GM12878 (cell line): Measurements from ENCODE around the gene ZBTB38. TPM values are rescaled to one million over a fixed set of nuclear protein-coding genes. Genes with fewer than 3 reads are reported as not detected.

Experiments
- ATAC-seq: fragments of 200-7000 bp; cut with Tn5 transposase; 3 replicates; pipeline ENCODE4 v1.9.1; 2020; ENCODE audit warnings: mild to moderate bottlenecking, moderate library complexity
- BruUV-seq: library from RNA; stranded (reverse); fragments of 400-500 nt; replicated peaks from 2 replicates; lab custom pipeline; 2021; lab: Mats Ljungman, UMichigan
- CTCF ChIA-PET: fragments of 300-600 bp; sonication (Branson Sonifier 250); formaldehyde crosslinking; extraction: SDS; loops from one replicate; lab custom pipeline; 2021; ENCODE audit warnings: inconsistent platforms; lab: Yijun Ruan, JAX
- POLR2A ChIA-PET: fragments of 350-600 bp; formaldehyde crosslinking; extraction: SDS; loops from one replicate; lab custom pipeline; 2021; ENCODE audit warnings: inconsistent platforms; lab: Charles Lee
- RAD21 ChIA-PET: fragments of 300-600 bp; sonication (Branson Sonifier 250); formaldehyde crosslinking; loops from one replicate; lab custom pipeline; 2023; ENCODE audit warnings: antibody characterized with exemption; ENCODE audit not compliant: unreplicated experiment; lab: Charles Lee
- SMC1A ChIA-PET: fragments of 300-600 bp; sonication (Branson Sonifier 250); formaldehyde crosslinking; loops from one replicate; lab custom pipeline; 2023; ENCODE audit not compliant: unreplicated experiment, uncharacterized antibody; lab: Charles Lee
- DNase-seq: peaks from one replicate; pipeline ENCODE4 v3.0.0-alpha.2; 2011; ENCODE audit warnings: low read depth, low spot score
- FAIRE-seq: peaks from 3 replicates; lab custom pipeline; 2011; peaks lifted over from hg19 to GRCh38; lab: Jason Lieb, UNC
- H2AFZ ChIP-seq: 2 replicates; pipeline ENCODE4 v1.6.0; 2011; ENCODE audit warnings: low read depth, low read length, control low read depth; ENCODE audit not compliant: control insufficient read depth
- H3K27ac ChIP-seq: 2 replicates; pipeline ENCODE4 v1.5.1; 2011; ENCODE audit warnings: control low read depth; ENCODE audit not compliant: control insufficient read depth, insufficient read depth
- H3K27me3 ChIP-seq, 2 experiments: replicated peaks in 1 of 2; 2 replicates each; pipeline versions ENCODE4 v1.6.0 to v1.6.1; 2011; ENCODE audit warnings: low read length in 1 of 2; ENCODE audit not compliant: control insufficient read depth in 2 of 2, insufficient read depth in 2 of 2
- H3K36me3 ChIP-seq, 2 experiments: 2 replicates each; pipeline ENCODE4 v1.5.1; 2011; ENCODE audit warnings: low read length in 1 of 2; ENCODE audit not compliant: control insufficient read depth in 2 of 2, insufficient read depth in 2 of 2
- H3K4me1 ChIP-seq: 2 replicates; pipeline ENCODE4 v1.6.1; 2011; ENCODE audit warnings: mild to moderate bottlenecking, low read length, moderate library complexity, mixed read lengths; ENCODE audit not compliant: control insufficient read depth, insufficient read depth
- H3K4me2 ChIP-seq: 2 replicates; pipeline ENCODE4 v1.6.0; 2011; ENCODE audit warnings: control low read depth; ENCODE audit not compliant: control insufficient read depth, insufficient read depth
- H3K4me3 ChIP-seq: fragments of 200-600 bp; sonication (generic); 2 replicates; pipeline ENCODE4 v1.5.1; 2016
- H3K79me2 ChIP-seq: 2 replicates; pipeline ENCODE4 v1.6.0; 2011; ENCODE audit warnings: low read length; ENCODE audit not compliant: control insufficient read depth, insufficient read depth
- H3K9ac ChIP-seq: 2 replicates; pipeline ENCODE4 v1.8.0; 2011; ENCODE audit warnings: low read length, control low read depth, mixed read lengths; ENCODE audit not compliant: control insufficient read depth, insufficient read depth
- H3K9me3 ChIP-seq: replicated peaks from 3 replicates; pipeline ENCODE4 v1.5.1; 2011; ENCODE audit warnings: mild to moderate bottlenecking, low read length; ENCODE audit not compliant: control insufficient read depth, insufficient read depth
- H4K20me1 ChIP-seq: 2 replicates; pipeline ENCODE4 v1.6.0; 2011; ENCODE audit not compliant: control insufficient read depth, insufficient read depth
- BACH1 ChIP-seq: fragments of 450-650 bp; IDR thresholded peaks from 2 replicates; pipeline ENCODE4 v1.6.1; 2017; ENCODE audit warnings: mild to moderate bottlenecking, borderline replicate concordance
- CREB1 ChIP-seq: IDR thresholded peaks from 2 replicates; pipeline ENCODE4 v1.6.1; 2012; ENCODE audit warnings: low read depth, mild to moderate bottlenecking, inconsistent platforms
- FOXM1 ChIP-seq: IDR thresholded peaks from 2 replicates; pipeline ENCODE4 v1.6.1; 2012; ENCODE audit warnings: low read depth, mild to moderate bottlenecking, inconsistent platforms, low read length, moderate library complexity
- GATAD2B ChIP-seq: fragments of 450-650 bp; conservative IDR thresholded peaks from 2 replicates; pipeline ENCODE4 v1.6.1; 2017; ENCODE audit warnings: low read depth, mild to moderate bottlenecking, moderate library complexity
- IKZF1 ChIP-seq: fragments of 450-650 bp; conservative IDR thresholded peaks from 2 replicates; pipeline ENCODE4 v1.6.1; 2017; ENCODE audit warnings: antibody characterized with exemption, mild to moderate bottlenecking
- KLF5 ChIP-seq: fragments of 450-650 bp; IDR thresholded peaks from 2 replicates; pipeline ENCODE4 v1.6.1; 2014; ENCODE audit warnings: mild to moderate bottlenecking; ENCODE audit not compliant: partially characterized antibody
- MEF2A ChIP-seq: IDR thresholded peaks from 2 replicates; pipeline ENCODE4 v1.6.1; 2011; ENCODE audit warnings: low read depth, mild to moderate bottlenecking, low read length, moderate library complexity; ENCODE audit not compliant: insufficient read depth
- MTA2 ChIP-seq: fragments of 450-650 bp; IDR thresholded peaks from 2 replicates; pipeline ENCODE4 v1.6.1; 2016; ENCODE audit warnings: low read depth, mild to moderate bottlenecking, moderate library complexity
- NFXL1 ChIP-seq: fragments of 450-650 bp; IDR thresholded peaks from 2 replicates; pipeline ENCODE4 v1.6.1; 2017; ENCODE audit warnings: antibody characterized with exemption, mild to moderate bottlenecking, borderline replicate concordance
- NR2C2 ChIP-seq: IDR thresholded peaks from 2 replicates; pipeline ENCODE4 v1.6.1; 2011; ENCODE audit warnings: borderline replicate concordance, low read depth; ENCODE audit not compliant: control insufficient read depth, insufficient read length
- POLR2AphosphoS5 ChIP-seq: IDR thresholded peaks from 2 replicates; pipeline ENCODE4 v1.6.1; 2011; ENCODE audit warnings: mild to moderate bottlenecking, low read length, inconsistent platforms
- SIX5 ChIP-seq: IDR thresholded peaks from 2 replicates; pipeline ENCODE4 v1.6.1; 2011; ENCODE audit warnings: mild to moderate bottlenecking, low read depth, low read length, moderate library complexity; ENCODE audit not compliant: severe bottlenecking
- SREBF1 ChIP-seq: IDR thresholded peaks from 2 replicates; pipeline ENCODE4 v1.6.1; 2012; ENCODE audit warnings: mild to moderate bottlenecking, low read length
- TCF3 ChIP-seq: IDR thresholded peaks from 2 replicates; pipeline ENCODE4 v1.6.1; 2012; ENCODE audit warnings: low read depth, mild to moderate bottlenecking, low read length, borderline replicate concordance; ENCODE audit not compliant: insufficient read depth
- YY1 ChIP-seq: IDR thresholded peaks from 2 replicates; pipeline ENCODE4 v1.6.1; 2011; ENCODE audit warnings: low read depth, mild to moderate bottlenecking, low read length
- in situ Hi-C: fragments of 300-500 bp; cut with MboI; formaldehyde crosslinking; loops from 9 replicates; pipeline ENCODE4 v1.14.3; 2018; ENCODE audit warnings: mixed read lengths
- intact Hi-C: fragments of 100-400 bp; cut with micrococcal nuclease; formaldehyde crosslinking; loops from one replicate; pipeline ENCODE4 v1.14.2; 2022; ENCODE audit not compliant: unreplicated experiment
- polyA plus RNA-seq, 11 experiments: library from polyadenylated mRNA; depleted of rRNA in 4 of 11; unstranded in 6 of 11; stranded (reverse) in 5 of 11; fragments of >200 nt; fragmentation: Nextera tagmentation in 4 of 11; fragmentation: Illumina TruSeq in 1 of 11; extraction: Ambion mirVana in 4 of 11; extraction: Trizol in 1 of 11; gene quantifications; 1 replicate in 1 of 11; 2 replicates in 10 of 11; pipeline versions ENCODE4 v1.2.1 to v1.2.3, GENCODE V29; 2011 to 2016; ENCODE audit warnings: inconsistent platforms in 2 of 11, missing spikeins in 2 of 11, low read depth in 1 of 11
- total RNA-seq, 4 experiments: library from RNA; depleted of rRNA in 3 of 4; stranded (reverse); fragments of >200 nt in 3 of 4; fragmentation: Illumina TruSeq in 1 of 4; extraction: Trizol in 1 of 4; gene quantifications; 2 replicates each; pipeline versions ENCODE4 v1.2.1 to v1.2.3, GENCODE V29; 2013 to 2021
- TF ChIP-seq, protein P1 (sequence below): fragments of 450-650 bp; formaldehyde crosslinking; IDR thresholded peaks from 2 replicates; pipeline ENCODE4 v1.4.0; 2022; ENCODE audit warnings: mild to moderate bottlenecking, moderate library complexity
- TF ChIP-seq, protein P2 (sequence below): fragments of 450-650 bp; IDR thresholded peaks from 2 replicates; pipeline ENCODE4 v1.6.1; 2017; ENCODE audit warnings: antibody characterized with exemption, mild to moderate bottlenecking, moderate library complexity

Gene ZBTB38
- total and polyA plus RNA-seq, 10 of the 15 experiments (the other 5 are each of a cell fraction or from before 2014, with no cell fraction given) = 34.2 to 115 (median 88.6) TPM

DNA sequence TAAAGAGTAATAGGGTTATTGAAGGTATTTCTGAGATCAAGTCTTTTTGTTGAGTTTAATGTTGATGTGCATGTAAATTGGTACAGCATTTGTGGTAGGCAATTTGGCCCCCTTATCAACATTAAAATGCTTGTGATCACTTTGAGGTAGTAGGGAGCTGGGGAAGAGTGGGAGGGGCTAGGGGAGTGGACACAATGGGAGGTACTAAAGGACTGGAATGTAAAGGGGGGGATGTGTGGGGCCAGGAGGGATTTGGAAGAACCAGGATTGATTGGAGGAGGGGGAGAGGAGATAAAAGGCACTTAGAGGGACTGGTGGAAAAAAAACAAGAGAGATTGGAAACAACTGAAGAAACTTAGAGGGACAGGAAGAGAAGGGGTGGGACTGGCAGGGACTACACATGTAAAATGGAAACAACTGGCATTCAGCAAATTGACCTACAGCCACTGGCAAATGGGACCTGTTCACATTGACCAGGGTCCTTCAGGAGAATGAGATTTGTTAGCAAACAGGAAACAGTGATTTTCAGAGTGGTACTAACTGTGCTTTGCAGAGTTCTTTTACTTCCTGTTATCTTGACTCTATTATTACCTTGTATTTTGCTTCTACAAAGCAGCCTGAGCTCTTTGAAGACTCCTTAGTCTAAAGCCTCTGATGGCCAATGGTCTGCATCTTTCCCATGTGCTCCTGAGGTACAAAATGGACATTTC, 47.8 kb upstream of the ZBTB38 start:
- H3K4me2 ChIP-seq = no peak overlapping the region
- SMC1A ChIA-PET = interaction anchor here (1.9 to 9.9 kb wide), 2 partner anchors 6 to 16 kb away, joined by 10 to 98 read pairs; no protein-coding TSS in a partner anchor
- in situ Hi-C loops (no loop called here), intact Hi-C loops (no loop called here)
- peak overlapping the region; percentile 68 for H2AFZ ChIP-seq
- CTCF ChIA-PET = interaction anchor here (0.7 to 5.1 kb wide), 3 partner anchors 8 to 121 kb away, joined by 3 to 34 read pairs (median 3); no protein-coding TSS in a partner anchor
- no peak overlapping the region for H3K27ac ChIP-seq
- H3K9me3 ChIP-seq = peaks cover 1% of the 10 kb centered on the region; the same call in 2 of the 3 replicates
- DNase-seq = no peak
- H4K20me1 ChIP-seq = no peaks in the 10 kb centered on the region
- no peak overlapping the region for H3K9ac ChIP-seq
- H3K27me3 ChIP-seq = no peaks in the 10 kb centered on the region
- RAD21 ChIA-PET = interaction anchor here (0.6 to 1.2 kb wide), 3 partner anchors 12 to 132 kb away, joined by 3 to 4 read pairs (median 3); no protein-coding TSS in a partner anchor
- H3K36me3 ChIP-seq = no peaks in the 10 kb centered on the region
- no peaks in the 10 kb centered on the region for H3K79me2 ChIP-seq
- POLR2A ChIA-PET = interaction anchor here (0.6 to 1.5 kb wide), 2 partner anchors 14 to 120 kb away, joined by 3 to 15 read pairs; no protein-coding TSS in a partner anchor
- BruUV-seq = no TSS peak
- H3K4me3 ChIP-seq = no peak overlapping the region
- no peak for FAIRE-seq
- peaks cover 9% of the 10 kb centered on the region; the same call in 1 of the 2 replicates for H3K4me1 ChIP-seq
- peak; percentile 47; the same call in 2 of the 3 replicates for ATAC-seq
- TF ChIP-seq MEF2A (no peak), NFXL1 (no peak), TCF3 (no peak), FOXM1 (no peak), KLF5 (no peak), SREBF1 (no peak), NR2C2 (no peak), BACH1 (no peak), GATAD2B (no peak), SIX5 (no peak), CREB1 (no peak), YY1 (no peak), POLR2AphosphoS5 (no peak), IKZF1 (no peak), MTA2 (no peak)
- TF ChIP-seq, protein P1, sequence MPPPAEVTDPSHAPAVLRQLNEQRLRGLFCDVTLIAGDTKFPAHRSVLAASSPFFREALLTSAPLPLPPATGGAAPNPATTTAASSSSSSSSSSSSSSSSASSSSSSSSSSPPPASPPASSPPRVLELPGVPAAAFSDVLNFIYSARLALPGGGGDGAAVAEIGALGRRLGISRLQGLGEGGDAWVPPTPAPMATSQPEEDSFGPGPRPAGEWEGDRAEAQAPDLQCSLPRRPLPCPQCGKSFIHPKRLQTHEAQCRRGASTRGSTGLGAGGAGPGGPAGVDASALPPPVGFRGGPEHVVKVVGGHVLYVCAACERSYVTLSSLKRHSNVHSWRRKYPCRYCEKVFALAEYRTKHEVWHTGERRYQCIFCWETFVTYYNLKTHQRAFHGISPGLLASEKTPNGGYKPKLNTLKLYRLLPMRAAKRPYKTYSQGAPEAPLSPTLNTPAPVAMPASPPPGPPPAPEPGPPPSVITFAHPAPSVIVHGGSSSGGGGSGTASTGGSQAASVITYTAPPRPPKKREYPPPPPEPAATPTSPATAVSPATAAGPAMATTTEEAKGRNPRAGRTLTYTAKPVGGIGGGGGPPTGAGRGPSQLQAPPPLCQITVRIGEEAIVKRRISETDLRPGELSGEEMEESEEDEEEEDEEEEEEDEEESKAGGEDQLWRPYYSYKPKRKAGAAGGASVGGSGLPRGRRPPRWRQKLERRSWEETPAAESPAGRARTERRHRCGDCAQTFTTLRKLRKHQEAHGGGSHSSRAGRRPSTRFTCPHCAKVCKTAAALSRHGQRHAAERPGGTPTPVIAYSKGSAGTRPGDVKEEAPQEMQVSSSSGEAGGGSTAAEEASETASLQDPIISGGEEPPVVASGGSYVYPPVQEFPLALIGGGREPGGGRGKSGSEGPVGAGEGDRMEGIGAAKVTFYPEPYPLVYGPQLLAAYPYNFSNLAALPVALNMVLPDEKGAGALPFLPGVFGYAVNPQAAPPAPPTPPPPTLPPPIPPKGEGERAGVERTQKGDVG (CRISPR knock-in tag) = no peak
- TF ChIP-seq, protein P2, sequence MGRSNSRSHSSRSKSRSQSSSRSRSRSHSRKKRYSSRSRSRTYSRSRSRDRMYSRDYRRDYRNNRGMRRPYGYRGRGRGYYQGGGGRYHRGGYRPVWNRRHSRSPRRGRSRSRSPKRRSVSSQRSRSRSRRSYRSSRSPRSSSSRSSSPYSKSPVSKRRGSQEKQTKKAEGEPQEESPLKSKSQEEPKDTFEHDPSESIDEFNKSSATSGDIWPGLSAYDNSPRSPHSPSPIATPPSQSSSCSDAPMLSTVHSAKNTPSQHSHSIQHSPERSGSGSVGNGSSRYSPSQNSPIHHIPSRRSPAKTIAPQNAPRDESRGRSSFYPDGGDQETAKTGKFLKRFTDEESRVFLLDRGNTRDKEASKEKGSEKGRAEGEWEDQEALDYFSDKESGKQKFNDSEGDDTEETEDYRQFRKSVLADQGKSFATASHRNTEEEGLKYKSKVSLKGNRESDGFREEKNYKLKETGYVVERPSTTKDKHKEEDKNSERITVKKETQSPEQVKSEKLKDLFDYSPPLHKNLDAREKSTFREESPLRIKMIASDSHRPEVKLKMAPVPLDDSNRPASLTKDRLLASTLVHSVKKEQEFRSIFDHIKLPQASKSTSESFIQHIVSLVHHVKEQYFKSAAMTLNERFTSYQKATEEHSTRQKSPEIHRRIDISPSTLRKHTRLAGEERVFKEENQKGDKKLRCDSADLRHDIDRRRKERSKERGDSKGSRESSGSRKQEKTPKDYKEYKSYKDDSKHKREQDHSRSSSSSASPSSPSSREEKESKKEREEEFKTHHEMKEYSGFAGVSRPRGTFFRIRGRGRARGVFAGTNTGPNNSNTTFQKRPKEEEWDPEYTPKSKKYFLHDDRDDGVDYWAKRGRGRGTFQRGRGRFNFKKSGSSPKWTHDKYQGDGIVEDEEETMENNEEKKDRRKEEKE = no peak
